HG03354 (cell line): Measurements from ENCODE around the gene CPB2.

Source experiments
- ATAC-seq: cut with Tn5 transposase; IDR thresholded peaks from one replicate; pipeline ENCODE4 v1.9.1; 2021; ENCODE audit warnings: mild to moderate bottlenecking; ENCODE audit not compliant: unreplicated experiment, poor library complexity, severe bottlenecking

Gene CPB2, protein sequence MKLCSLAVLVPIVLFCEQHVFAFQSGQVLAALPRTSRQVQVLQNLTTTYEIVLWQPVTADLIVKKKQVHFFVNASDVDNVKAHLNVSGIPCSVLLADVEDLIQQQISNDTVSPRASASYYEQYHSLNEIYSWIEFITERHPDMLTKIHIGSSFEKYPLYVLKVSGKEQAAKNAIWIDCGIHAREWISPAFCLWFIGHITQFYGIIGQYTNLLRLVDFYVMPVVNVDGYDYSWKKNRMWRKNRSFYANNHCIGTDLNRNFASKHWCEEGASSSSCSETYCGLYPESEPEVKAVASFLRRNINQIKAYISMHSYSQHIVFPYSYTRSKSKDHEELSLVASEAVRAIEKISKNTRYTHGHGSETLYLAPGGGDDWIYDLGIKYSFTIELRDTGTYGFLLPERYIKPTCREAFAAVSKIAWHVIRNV

GRCh38 chr13:46104868-46105267, at the start of gene CPB2:
Gene CPB2, minus strand, starts transcription at chr13:46105033. Its CDS starts 24 bp downstream, at chr13:46105009.
- ATAC-seq: no peak

GRCh38 chr13:46154136-46154801, 49.4 kb upstream of the CPB2 start:
- no peak for ATAC-seq

- no peak for ATAC-seq
These were observed 47.9 kb upstream of the CPB2 start for GRCh38 chr13:46152627-46153328.

DNA sequence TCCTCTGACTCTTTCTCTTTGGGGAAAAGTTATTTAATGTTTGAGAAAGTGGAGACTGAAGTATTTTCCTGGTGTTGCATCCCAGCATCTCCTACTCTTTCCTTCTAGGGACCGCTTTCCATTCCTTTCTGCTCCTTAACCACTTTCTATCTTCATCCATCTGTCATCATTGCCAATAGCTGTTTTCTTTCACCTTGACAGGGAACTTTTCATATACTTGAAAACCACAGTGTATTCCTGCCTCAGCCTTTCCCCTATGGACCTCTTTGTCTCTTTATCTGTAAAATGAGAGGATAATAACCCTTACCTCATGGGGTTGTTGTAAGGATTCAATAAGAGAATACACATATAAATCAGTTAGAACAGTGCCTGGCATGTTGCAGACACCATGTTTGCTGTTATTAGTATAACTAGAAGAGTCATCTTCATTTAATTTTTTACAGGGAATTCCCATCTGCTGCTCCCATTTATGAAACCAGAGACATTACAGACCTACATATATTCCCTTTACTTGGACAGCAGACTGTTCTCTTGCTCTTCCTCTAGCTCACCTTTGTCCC, 45.4 kb upstream of the CPB2 start:
- ATAC-seq: no peak

DNA sequence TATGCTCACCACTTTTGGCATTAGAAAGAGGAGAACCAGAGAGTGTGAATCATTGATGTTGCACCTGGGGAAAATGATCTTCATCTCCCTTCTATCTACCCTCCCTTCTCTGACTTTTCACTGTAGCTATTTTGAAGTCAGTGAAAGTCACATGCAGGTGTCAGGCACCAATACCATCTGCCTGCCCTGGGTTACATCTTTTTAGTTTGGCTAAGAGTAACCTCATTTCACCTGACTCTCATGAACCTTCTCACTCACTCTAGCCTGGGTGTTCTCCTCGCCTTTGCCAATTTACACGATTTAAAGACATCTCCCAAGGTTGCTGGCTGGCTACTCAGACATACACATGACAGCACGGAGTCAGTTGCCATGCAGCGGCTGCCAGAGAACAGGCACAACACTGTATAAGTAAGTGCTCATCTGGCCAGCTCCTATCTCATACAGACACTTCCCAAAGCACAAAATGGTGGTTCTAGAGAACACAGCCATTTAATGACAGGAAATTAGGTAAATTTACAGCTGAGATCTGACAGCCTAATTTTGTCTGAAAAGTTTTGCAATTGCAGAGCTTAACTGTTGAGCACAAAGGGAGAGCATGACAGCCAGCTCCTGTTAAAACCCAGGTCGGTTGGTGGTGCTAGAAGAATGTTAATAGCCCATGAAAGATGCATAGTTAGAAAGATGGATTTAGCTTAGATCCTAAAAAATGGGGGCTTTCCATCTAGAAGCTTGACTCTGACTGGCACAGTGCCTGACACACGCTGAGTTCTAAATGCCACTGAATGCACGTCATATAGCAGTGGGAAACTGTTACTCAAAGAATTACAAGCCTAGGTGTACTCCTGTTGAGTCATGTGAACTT, 44.7 kb upstream of the CPB2 start:
- ATAC-seq: no peak

GRCh38 chr13:46146898-46147297, 42.1 kb upstream of the CPB2 start:
- no peak for ATAC-seq

- ATAC-seq: no peak
These were observed 41.1 kb upstream of the CPB2 start for GRCh38 chr13:46145950-46146349.

DNA sequence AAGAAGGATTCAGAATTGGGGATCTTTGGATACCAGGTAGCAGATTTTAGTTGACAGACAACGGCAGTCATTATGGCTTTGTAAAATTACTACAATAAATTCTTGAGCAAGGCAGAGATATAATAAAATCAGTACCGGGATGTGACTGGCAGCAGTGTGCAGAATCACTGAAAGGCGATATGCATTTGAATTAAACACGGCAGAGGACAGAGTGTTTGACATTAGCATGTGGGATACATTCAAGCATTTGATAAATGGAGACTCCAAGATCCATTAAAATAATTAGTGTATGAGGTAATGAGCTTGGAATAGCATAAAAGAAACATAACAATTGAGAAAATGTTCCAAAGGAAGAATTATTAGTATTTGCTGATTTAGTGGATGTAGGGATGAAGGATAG, 40.3 kb upstream of the CPB2 start:
- no peak for ATAC-seq

GRCh38 chr13:46143184-46143701, 38.4 kb upstream of the CPB2 start:
- no peak for ATAC-seq

GRCh38 chr13:46142776-46143175, 37.9 kb upstream of the CPB2 start:
- ATAC-seq: no peak

GRCh38 chr13:46140044-46140443, 35.2 kb upstream of the CPB2 start:
- ATAC-seq: no peak

GRCh38 chr13:46137627-46138317, 32.9 kb upstream of the CPB2 start:
- no peak for ATAC-seq

DNA sequence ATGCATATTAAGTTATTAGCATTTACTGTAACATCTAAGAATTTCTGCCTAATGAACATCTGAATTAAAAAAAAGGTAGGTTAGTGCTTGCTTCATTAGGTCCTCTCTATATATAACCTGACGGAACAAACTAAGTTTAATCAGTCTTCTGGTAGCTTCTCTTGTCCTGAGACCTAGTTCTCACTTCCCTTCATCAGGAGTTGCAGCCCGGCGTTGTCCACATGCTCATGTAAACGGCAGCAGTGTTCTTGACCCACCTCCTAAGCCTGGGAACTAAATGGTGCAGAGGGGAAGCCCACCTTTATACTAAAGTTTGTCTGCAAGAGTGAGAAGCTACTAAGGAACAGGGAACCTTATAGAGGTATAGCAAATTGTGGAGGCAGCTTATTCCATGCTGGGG, 31.9 kb upstream of the CPB2 start:
- ATAC-seq: no peak

DNA sequence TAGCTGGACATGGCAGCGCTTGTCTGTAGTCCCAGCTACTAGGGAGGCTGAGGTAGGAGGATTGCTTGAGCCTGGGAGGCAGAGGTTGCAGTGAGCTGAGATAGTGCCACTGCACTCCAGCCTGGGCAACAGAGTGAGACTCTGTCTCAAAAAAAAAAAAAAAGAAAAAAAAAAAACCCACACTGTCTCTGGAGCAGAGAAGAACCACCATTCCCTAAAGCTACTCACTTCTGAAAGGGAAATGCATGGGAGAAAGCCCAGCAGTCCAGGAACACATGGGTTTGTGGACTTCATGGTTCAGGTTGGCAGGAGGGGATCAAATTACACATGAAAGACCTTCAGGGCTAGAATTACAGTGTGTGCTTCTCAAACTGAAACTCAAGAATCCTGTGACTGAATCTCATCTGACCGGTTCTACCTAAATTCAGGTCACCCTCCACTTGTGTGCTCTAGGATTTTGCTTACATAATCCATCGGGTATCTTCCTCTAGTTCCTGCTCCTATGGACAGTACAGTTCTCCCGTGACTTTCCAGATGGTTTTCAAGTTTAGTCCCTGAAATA, 30.2 kb upstream of the CPB2 start:
- no peak for ATAC-seq

DNA sequence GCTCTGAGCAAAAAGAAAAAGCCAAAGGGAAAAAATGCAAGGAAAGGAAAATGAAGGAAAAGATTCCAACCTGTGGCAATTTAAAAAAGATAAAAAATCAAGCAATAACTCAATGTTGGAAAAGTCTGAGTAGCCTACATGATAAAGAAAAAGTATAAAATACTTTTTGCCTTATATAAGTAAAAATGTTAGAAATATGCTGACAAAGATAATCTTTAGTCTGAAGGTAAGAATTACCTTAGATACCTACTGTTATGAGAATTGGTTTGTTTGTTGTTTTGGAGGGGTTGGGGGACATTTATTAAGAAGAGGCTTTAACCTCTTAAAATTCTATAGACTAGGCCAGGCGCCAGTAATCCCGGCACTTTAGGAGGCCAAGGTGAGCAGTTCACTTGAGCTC, 29.7 kb upstream of the CPB2 start:
- ATAC-seq: no peak

GRCh38 chr13:46132109-46132508, 27.3 kb upstream of the CPB2 start:
- ATAC-seq: no peak

- ATAC-seq: no peak
These were observed 26.9 kb upstream of the CPB2 start for GRCh38 chr13:46131705-46132104.

DNA sequence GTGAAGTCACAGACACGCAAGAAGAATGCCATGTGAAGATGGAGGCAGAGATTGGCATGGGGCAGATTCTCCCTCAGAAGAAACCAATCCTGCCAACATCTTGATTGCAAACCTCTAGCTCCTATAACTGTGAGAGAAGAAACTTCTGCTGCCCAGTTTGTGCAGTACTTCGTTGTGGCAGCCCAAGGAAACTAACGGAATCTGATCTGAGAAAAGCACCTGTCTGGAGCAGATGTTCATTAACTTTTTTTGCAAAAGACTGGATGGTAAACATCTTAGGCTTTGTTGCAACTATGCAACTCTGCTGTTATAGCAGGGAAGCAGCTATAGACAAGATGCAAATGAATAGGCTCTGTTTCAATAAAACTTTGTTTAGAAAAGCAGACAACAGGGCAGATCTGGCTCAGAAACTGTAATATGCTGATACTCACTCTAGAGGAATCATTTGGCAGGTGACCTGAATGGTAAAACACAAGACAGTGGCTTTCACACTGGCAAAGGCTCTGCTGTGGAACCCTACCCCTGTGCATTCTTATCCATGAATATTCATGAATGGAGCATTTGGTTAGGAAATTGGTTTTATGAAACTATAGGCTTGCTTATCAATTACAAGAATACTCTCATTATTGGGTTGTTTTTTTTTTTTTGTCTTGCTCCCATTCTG, 25.3 kb upstream of the CPB2 start:
- ATAC-seq: no peak
